IMR-90 (cell line): ENCODE data around the gene GFPT1. TPM values are rescaled to one million over a fixed set of nuclear protein-coding genes. Genes with fewer than 3 reads are reported as not detected.

Source experiments
- ATAC-seq: fragments of 200-7000 bp; cut with Tn5 transposase; 2 replicates; pipeline ENCODE4 v1.9.1; 2020; ENCODE audit warnings: low read depth, mild to moderate bottlenecking, moderate library complexity
- BruUV-seq: library from RNA; stranded (reverse); fragments of 400-500 nt; replicated peaks from 2 replicates; lab custom pipeline; 2021; lab: Mats Ljungman, UMichigan
- CTCF ChIA-PET: fragments of 300-600 bp; formaldehyde crosslinking; extraction: SDS; loops from one replicate; lab custom pipeline; 2021; ENCODE audit warnings: antibody characterized with exemption; lab: Yijun Ruan, JAX
- POLR2A ChIA-PET: fragments of 300-600 bp; sonication (Branson Sonifier 250); formaldehyde crosslinking; loops from one replicate; lab custom pipeline; 2022; ENCODE audit warnings: antibody characterized with exemption; ENCODE audit not compliant: unreplicated experiment; lab: Charles Lee
- DNase-seq: peaks from one replicate; pipeline ENCODE4 v3.0.0; 2013
- H2AFZ ChIP-seq: replicated peaks from 2 replicates; pipeline ENCODE3; 2013; ENCODE audit warnings: low read length, mild to moderate bottlenecking; ENCODE audit not compliant: poor library complexity
- H2AK5ac ChIP-seq: 2 replicates; pipeline ENCODE4 v1.6.1; 2013; ENCODE audit warnings: low read depth, low read length, inconsistent platforms
- H2AK9ac ChIP-seq: replicated peaks from 2 replicates; pipeline ENCODE3; 2013; ENCODE audit warnings: mild to moderate bottlenecking, low read depth, low read length, moderate library complexity; ENCODE audit not compliant: poor library complexity
- H2BK120ac ChIP-seq: 2 replicates; pipeline ENCODE4 v1.6.1; 2013; ENCODE audit warnings: low read depth, low read length, inconsistent platforms
- H2BK15ac ChIP-seq: 3 replicates; pipeline ENCODE4 v1.6.1; 2013; ENCODE audit warnings: low read depth, low read length, inconsistent platforms
- H2BK20ac ChIP-seq: 2 replicates; pipeline ENCODE4 v1.6.1; 2013; ENCODE audit warnings: low read depth, mild to moderate bottlenecking, inconsistent platforms, low read length, moderate library complexity
- H2BK5ac ChIP-seq: 2 replicates; pipeline ENCODE4 v1.6.1; 2013; ENCODE audit warnings: mild to moderate bottlenecking, low read depth, low read length, inconsistent platforms; ENCODE audit not compliant: poor library complexity, severe bottlenecking
- H3K14ac ChIP-seq: replicated peaks from 2 replicates; pipeline ENCODE4 v1.6.1; 2013; ENCODE audit warnings: low read depth, low read length, inconsistent platforms
- H3K18ac ChIP-seq: 2 replicates; pipeline ENCODE4 v1.6.1; 2013; ENCODE audit warnings: low read depth, low read length, control low read depth
- H3K23ac ChIP-seq: 2 replicates; pipeline ENCODE4 v1.6.1; 2013; ENCODE audit warnings: low read depth, low read length, inconsistent platforms
- H3K27ac ChIP-seq: 2 replicates; pipeline ENCODE4 v1.5.1; 2013; ENCODE audit warnings: mild to moderate bottlenecking, control low read depth, low read length; ENCODE audit not compliant: insufficient read depth
- H3K27me3 ChIP-seq: 2 replicates; pipeline ENCODE4 v1.6.1; 2013; ENCODE audit warnings: low read length; ENCODE audit not compliant: control insufficient read depth, insufficient read depth
- H3K36me3 ChIP-seq: 2 replicates; pipeline ENCODE4 v1.6.1; 2013; ENCODE audit warnings: low read length, mixed read lengths; ENCODE audit not compliant: control insufficient read depth, insufficient read depth
- H3K4ac ChIP-seq: 2 replicates; pipeline ENCODE4 v1.6.1; 2013; ENCODE audit warnings: low read depth, low read length, inconsistent platforms
- H3K4me1 ChIP-seq: 2 replicates; pipeline ENCODE4 v1.6.1; 2013; ENCODE audit warnings: low read length, mixed read lengths; ENCODE audit not compliant: control insufficient read depth, insufficient read depth
- H3K4me2 ChIP-seq: 2 replicates; pipeline ENCODE4 v1.6.1; 2013; ENCODE audit warnings: low read depth, mild to moderate bottlenecking, control low read depth, low read length, moderate library complexity
- H3K4me3 ChIP-seq: 2 replicates; pipeline ENCODE4 v1.5.1; 2013; ENCODE audit warnings: low read depth, mild to moderate bottlenecking, control low read depth, low read length, moderate library complexity; ENCODE audit not compliant: insufficient read depth
- H3K56ac ChIP-seq: 2 replicates; pipeline ENCODE4 v1.6.1; 2013; ENCODE audit warnings: low read length, inconsistent platforms; ENCODE audit not compliant: insufficient read depth; ENCODE audit errors: extremely low read depth
- H3K79me1 ChIP-seq, 2 experiments: 2 replicates each; pipeline ENCODE4 v1.6.1; 2013; ENCODE audit warnings: low read length in 2 of 2, inconsistent platforms in 1 of 2, low read depth in 1 of 2
- H3K9ac ChIP-seq: 2 replicates; pipeline ENCODE4 v1.6.1; 2013; ENCODE audit warnings: low read depth, low read length, control low read depth
- H3K9me1 ChIP-seq: 2 replicates; pipeline ENCODE4 v1.6.1; 2013; ENCODE audit warnings: low read length, inconsistent platforms; ENCODE audit not compliant: insufficient read depth
- H3K9me3 ChIP-seq: 2 replicates; pipeline ENCODE4 v1.6.1; 2013; ENCODE audit warnings: low read length; ENCODE audit not compliant: control insufficient read depth, insufficient read depth
- H4K20me1 ChIP-seq: 2 replicates; pipeline ENCODE4 v1.6.1; 2013; ENCODE audit warnings: low read length, inconsistent platforms; ENCODE audit not compliant: insufficient read depth
- H4K5ac ChIP-seq: 2 replicates; pipeline ENCODE4 v1.6.1; 2013; ENCODE audit warnings: mild to moderate bottlenecking, low read depth, low read length, control low read depth
- H4K8ac ChIP-seq, 2 experiments: 2 replicates each; pipeline ENCODE4 v1.6.1; 2013; ENCODE audit warnings: low read depth in 2 of 2, low read length in 2 of 2, control low read depth in 1 of 2, inconsistent platforms in 1 of 2
- H4K91ac ChIP-seq: 2 replicates; pipeline ENCODE4 v1.6.1; 2013; ENCODE audit warnings: low read depth, low read length, inconsistent platforms; ENCODE audit not compliant: insufficient read depth
- BHLHE40 ChIP-seq: fragments of 150-350 bp; IDR thresholded peaks from 2 replicates; pipeline ENCODE4 v1.6.1; 2016; ENCODE audit warnings: mild to moderate bottlenecking, low read depth, low read length
- CEBPB ChIP-seq: IDR thresholded peaks from 2 replicates; pipeline ENCODE4 v1.6.1; 2012; ENCODE audit warnings: low read depth, low read length, improper control_type of control experiment
- CHD1 ChIP-seq: IDR thresholded peaks from 2 replicates; pipeline ENCODE4 v1.6.1; 2012; ENCODE audit warnings: low read depth, low read length, improper control_type of control experiment
- ELK1 ChIP-seq: fragments of 150-350 bp; IDR thresholded peaks from 2 replicates; pipeline ENCODE4 v1.6.1; 2016; ENCODE audit warnings: low read depth, mild to moderate bottlenecking, low read length, moderate library complexity, borderline replicate concordance
- FOS ChIP-seq: fragments of 150-350 bp; IDR thresholded peaks from 2 replicates; pipeline ENCODE4 v1.6.1; 2016; ENCODE audit warnings: low read depth, low read length
- MAZ ChIP-seq: IDR thresholded peaks from 2 replicates; pipeline ENCODE4 v1.6.1; 2012; ENCODE audit warnings: low read depth, mild to moderate bottlenecking, low read length, improper control_type of control experiment, moderate library complexity, borderline replicate concordance
- MXI1 ChIP-seq: IDR thresholded peaks from 2 replicates; pipeline ENCODE4 v1.6.1; 2012; ENCODE audit warnings: low read depth, mild to moderate bottlenecking, low read length, moderate library complexity, borderline replicate concordance
- NFE2L2 ChIP-seq: fragments of 150-350 bp; IDR thresholded peaks from 2 replicates; pipeline ENCODE4 v1.6.1; 2016; ENCODE audit warnings: low read depth, mild to moderate bottlenecking, low read length
- POLR2A ChIP-seq: IDR thresholded peaks from 2 replicates; pipeline ENCODE4 v1.6.1; 2012; ENCODE audit warnings: mild to moderate bottlenecking, low read depth, low read length
- RCOR1 ChIP-seq: IDR thresholded peaks from 2 replicates; pipeline ENCODE4 v1.6.1; 2012; ENCODE audit warnings: mild to moderate bottlenecking, low read length, improper control_type of control experiment; ENCODE audit not compliant: insufficient replicate concordance
- RFX5 ChIP-seq: IDR thresholded peaks from 2 replicates; pipeline ENCODE4 v1.8.0; 2012; ENCODE audit warnings: low read depth, mild to moderate bottlenecking, low read length, moderate library complexity
- SMC3 ChIP-seq: fragments of 150-350 bp; IDR thresholded peaks from 2 replicates; pipeline ENCODE4 v1.6.1; 2016; ENCODE audit warnings: low read depth, mild to moderate bottlenecking, antibody characterized with exemption, low read length, moderate library complexity
- WGBS, 2 experiments: methylation state at CpG; one replicate each; pipeline versions ENCODE4 v1.1.5 to v1.1.7; 2013; ENCODE audit warnings: missing lambda C conversion rate in 2 of 2; ENCODE audit not compliant: insufficient read length in 1 of 2; ENCODE audit errors: extremely low coverage in 2 of 2; 5-methylcytosine and 5-hydroxymethylcytosine counted together
- dilution Hi-C: fragments of 300-500 bp; cut with HindIII; formaldehyde crosslinking; loops from one replicate; pipeline ENCODE4 v1.14.3; 2018; ENCODE audit warnings: low sequenced_read_pairs; ENCODE audit not compliant: unreplicated experiment
- in situ Hi-C: fragments of 300-500 bp; cut with MboI; formaldehyde crosslinking; loops from 3 replicates; pipeline ENCODE4 v1.14.3; 2019; ENCODE audit warnings: low sequenced_read_pairs, inconsistent platforms, mixed read lengths
- intact Hi-C: fragments of 100-400 bp; cut with micrococcal nuclease; formaldehyde crosslinking; loops from 2 replicates; pipeline ENCODE4 v1.10.0; 2022
- polyA plus RNA-seq, 3 experiments: library from polyadenylated mRNA; depleted of rRNA; stranded (reverse); fragments of >200 nt; gene quantifications; 2 replicates each; pipeline ENCODE4 v1.2.3, GENCODE V29; 2012; ENCODE audit warnings: low replicate concordance in 1 of 3
- total RNA-seq: library from RNA; depleted of rRNA; stranded (reverse); fragments of >200 nt; gene quantifications from 2 replicates; pipeline ENCODE4 v1.2.3, GENCODE V29; 2012
- TF ChIP-seq, protein P1 (sequence below): fragments of 150-350 bp; IDR thresholded peaks from 2 replicates; pipeline ENCODE4 v1.6.1; 2017; ENCODE audit warnings: mild to moderate bottlenecking, antibody characterized with exemption, low read length, low read depth
- TF ChIP-seq, protein P2 (sequence below): conservative IDR thresholded peaks from 2 replicates; pipeline ENCODE4 v1.5.1; 2012; ENCODE audit warnings: mild to moderate bottlenecking, low read depth, low read length, improper control_type of control experiment

The GFPT1 gene
- total and polyA plus RNA-seq, 2 of the 4 experiments (the other 2 are of a cell fraction) = 23.5 to 52.9 TPM

DNA sequence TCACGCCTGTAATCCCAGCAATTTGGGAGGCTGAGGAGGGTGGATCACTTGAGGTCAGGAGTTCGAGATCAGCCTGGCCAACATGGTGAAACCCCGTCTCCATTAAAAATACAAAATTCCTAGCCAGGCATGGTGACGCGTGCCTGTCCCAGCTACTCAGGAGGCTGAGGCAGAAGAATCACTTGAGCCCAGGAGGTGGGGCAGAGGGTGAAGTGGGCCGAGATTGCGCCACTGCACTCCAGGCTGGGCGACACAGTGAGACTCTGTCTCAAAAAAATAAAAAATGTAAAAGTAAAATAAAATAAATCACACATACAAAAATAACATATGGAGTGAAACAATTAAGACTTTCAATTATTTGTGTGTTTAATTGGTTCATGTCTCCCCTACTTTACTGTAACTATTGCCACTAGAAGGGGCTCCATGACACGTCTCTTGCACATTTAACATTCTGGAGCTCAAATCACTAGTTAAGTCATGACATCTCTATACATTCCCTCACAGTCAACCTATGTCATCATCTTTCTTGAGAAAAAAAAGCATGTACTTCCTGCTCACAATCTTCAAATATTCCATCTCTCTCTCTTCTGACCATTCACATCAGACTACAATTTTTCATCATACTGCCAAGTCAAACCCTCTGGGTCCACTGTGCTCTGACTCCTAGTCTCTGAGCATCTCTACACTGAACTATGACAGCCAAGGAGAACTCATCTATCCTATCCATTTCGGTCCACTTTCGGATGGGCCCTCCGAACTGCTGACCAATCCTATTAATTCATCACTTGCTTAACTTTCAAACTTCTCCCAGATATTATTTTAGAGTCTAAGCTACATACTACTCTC, 6.7 kb downstream of the GFPT1 start:
- no peak overlapping the region for H3K4me2 ChIP-seq
- H2AFZ ChIP-seq = no peak overlapping the region
- ChIA-PET POLR2A (interaction anchor here (0.6 kb wide), 1 partner anchor 391 kb away, joined by 10 read pairs; no protein-coding TSS in a partner anchor), CTCF (interaction anchor here (0.6 kb wide), 1 partner anchor 15 kb away, joined by 7 read pairs; no protein-coding TSS in a partner anchor)
- no peak overlapping the region for H3K9ac ChIP-seq
- no peak overlapping the region; a peak in 1 of 4 replicates for H4K8ac ChIP-seq
- no peak overlapping the region for H2BK15ac ChIP-seq
- no peaks in the 10 kb centered on the region for H3K9me3 ChIP-seq
- in situ Hi-C loops (no loop called here), intact Hi-C loops (no loop called here), dilution Hi-C loops (no loop called here)
- H4K20me1 ChIP-seq = peaks cover 94% of the 10 kb centered on the region
- DNase-seq (peak; percentile 24), ATAC-seq (no peak)
- no peak overlapping the region for H3K4me3 ChIP-seq
- peaks cover 4% of the 10 kb centered on the region for H3K4me1 ChIP-seq
- H2AK5ac ChIP-seq = no peak overlapping the region
- BruUV-seq = no TSS peak
- H3K4ac ChIP-seq = no peak overlapping the region
- H3K14ac ChIP-seq = no peak overlapping the region
- peaks cover 6 to 70% of the 10 kb centered on the region in 2 experiments; a peak in 3 of 4 replicates for H3K79me1 ChIP-seq
- no peak overlapping the region for H3K27ac ChIP-seq
- H3K18ac ChIP-seq = no peak overlapping the region
- H4K91ac ChIP-seq = no peak overlapping the region
- no peak overlapping the region for H2AK9ac ChIP-seq
- no peaks in the 10 kb centered on the region for H3K27me3 ChIP-seq
- peaks cover 10% of the 10 kb centered on the region; the same call in 1 of the 2 replicates for H3K9me1 ChIP-seq
- H2BK20ac ChIP-seq = no peak overlapping the region
- WGBS, 2 experiments = 94% methylated on average over 3 of the region's 12 CpGs; no CpG with 5 or more reads in 1 of the 2 experiments
- H3K36me3 ChIP-seq = peaks cover 3% of the 10 kb centered on the region
- H3K23ac ChIP-seq = no peak overlapping the region
- no peak overlapping the region for H2BK120ac ChIP-seq
- H2BK5ac ChIP-seq = no peak overlapping the region
- no peak overlapping the region for H4K5ac ChIP-seq
- no peak overlapping the region for H3K56ac ChIP-seq
- TF ChIP-seq, protein P1, sequence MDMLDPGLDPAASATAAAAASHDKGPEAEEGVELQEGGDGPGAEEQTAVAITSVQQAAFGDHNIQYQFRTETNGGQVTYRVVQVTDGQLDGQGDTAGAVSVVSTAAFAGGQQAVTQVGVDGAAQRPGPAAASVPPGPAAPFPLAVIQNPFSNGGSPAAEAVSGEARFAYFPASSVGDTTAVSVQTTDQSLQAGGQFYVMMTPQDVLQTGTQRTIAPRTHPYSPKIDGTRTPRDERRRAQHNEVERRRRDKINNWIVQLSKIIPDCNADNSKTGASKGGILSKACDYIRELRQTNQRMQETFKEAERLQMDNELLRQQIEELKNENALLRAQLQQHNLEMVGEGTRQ = no peak
- TF ChIP-seq, protein P2, sequence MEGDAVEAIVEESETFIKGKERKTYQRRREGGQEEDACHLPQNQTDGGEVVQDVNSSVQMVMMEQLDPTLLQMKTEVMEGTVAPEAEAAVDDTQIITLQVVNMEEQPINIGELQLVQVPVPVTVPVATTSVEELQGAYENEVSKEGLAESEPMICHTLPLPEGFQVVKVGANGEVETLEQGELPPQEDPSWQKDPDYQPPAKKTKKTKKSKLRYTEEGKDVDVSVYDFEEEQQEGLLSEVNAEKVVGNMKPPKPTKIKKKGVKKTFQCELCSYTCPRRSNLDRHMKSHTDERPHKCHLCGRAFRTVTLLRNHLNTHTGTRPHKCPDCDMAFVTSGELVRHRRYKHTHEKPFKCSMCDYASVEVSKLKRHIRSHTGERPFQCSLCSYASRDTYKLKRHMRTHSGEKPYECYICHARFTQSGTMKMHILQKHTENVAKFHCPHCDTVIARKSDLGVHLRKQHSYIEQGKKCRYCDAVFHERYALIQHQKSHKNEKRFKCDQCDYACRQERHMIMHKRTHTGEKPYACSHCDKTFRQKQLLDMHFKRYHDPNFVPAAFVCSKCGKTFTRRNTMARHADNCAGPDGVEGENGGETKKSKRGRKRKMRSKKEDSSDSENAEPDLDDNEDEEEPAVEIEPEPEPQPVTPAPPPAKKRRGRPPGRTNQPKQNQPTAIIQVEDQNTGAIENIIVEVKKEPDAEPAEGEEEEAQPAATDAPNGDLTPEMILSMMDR = no peak
- no peak for TF ChIP-seq BHLHE40
- TF ChIP-seq NFE2L2 = no peak
- no peak for TF ChIP-seq SMC3
- TF ChIP-seq FOS = no peak
- no peak for TF ChIP-seq POLR2A
- no peak for TF ChIP-seq RCOR1
- no peak for TF ChIP-seq MAZ
- TF ChIP-seq MXI1 = no peak
- no peak for TF ChIP-seq CHD1
- TF ChIP-seq RFX5 = no peak
- no peak for TF ChIP-seq CEBPB
- TF ChIP-seq ELK1 = no peak
